Suprapubic skin (tissue), 3 donors: ENCODE data around the gene PXDC1.

Source experiments
- EP300 ChIP-seq: sonication (generic); formaldehyde crosslinking; IDR thresholded peaks from one replicate; pipeline ENCODE4 v1.6.1; 2017; ENCODE audit warnings: antibody characterized with exemption
- POLR2A ChIP-seq, 2 donors: fragments of 450-650 bp; IDR thresholded peaks; one replicate each; pipeline ENCODE4 v1.6.1; 2017; ENCODE audit warnings: antibody characterized with exemption in 2 of 2, mild to moderate bottlenecking in 2 of 2, moderate library complexity in 2 of 2
- TF ChIP-seq, protein P1 (sequence below), 2 donors: fragments of 200-600 bp in 1 of 2; fragments of 450-650 bp in 1 of 2; sonication (generic) in 1 of 2; IDR thresholded peaks; one replicate each; pipeline ENCODE4 v1.5.1; 2016 to 2019; ENCODE audit warnings: antibody characterized with exemption in 2 of 2, mild to moderate bottlenecking in 1 of 2, moderate library complexity in 1 of 2

DNA sequence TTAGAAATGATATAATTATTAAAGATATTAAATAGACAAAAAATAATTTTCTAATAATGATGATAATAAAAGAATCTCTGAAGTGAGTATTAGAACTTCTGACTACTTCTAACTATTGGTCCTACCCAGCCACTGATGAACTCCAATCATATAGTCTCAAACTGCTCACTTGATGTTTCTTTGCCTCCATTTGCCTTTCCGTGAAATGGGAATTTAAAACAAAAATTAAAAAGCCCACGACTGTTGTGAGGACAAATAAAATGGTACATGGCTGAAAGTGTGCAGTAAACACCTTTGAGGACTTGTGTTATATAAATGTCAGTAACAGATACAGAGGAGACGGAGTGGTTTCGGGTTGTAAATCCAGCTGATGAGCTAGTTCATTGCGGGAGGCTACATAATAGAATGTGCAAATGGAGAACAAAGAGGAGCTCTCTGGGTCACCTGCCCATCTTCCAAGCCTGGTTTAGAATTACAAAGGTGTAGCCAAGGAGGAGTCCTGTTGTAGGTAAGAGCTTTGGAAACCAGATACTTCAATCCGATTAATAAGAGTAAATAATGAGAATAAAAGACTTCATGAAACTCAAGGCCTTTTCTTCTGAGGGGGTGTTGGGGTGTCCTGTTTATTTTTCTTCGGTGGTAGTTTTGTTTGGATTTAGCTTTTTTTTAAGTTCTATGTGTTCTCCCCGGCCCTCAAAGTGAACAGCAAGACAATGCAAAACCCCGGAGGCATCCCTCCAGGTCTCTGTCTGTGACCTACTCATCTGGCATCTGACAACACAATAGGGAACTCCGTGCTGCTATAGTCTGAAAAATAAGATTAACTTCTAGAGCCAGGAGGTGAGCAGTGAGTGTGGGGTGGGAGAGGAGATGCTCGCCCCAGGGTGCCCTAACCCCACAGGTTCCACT is 4.4 kb upstream of the PXDC1 start:
- TF ChIP-seq, protein P1, sequence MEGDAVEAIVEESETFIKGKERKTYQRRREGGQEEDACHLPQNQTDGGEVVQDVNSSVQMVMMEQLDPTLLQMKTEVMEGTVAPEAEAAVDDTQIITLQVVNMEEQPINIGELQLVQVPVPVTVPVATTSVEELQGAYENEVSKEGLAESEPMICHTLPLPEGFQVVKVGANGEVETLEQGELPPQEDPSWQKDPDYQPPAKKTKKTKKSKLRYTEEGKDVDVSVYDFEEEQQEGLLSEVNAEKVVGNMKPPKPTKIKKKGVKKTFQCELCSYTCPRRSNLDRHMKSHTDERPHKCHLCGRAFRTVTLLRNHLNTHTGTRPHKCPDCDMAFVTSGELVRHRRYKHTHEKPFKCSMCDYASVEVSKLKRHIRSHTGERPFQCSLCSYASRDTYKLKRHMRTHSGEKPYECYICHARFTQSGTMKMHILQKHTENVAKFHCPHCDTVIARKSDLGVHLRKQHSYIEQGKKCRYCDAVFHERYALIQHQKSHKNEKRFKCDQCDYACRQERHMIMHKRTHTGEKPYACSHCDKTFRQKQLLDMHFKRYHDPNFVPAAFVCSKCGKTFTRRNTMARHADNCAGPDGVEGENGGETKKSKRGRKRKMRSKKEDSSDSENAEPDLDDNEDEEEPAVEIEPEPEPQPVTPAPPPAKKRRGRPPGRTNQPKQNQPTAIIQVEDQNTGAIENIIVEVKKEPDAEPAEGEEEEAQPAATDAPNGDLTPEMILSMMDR (IDR thresholded peaks at IDR 0.05), result no peak
- TF ChIP-seq POLR2A (IDR thresholded peaks at IDR 0.05) (no peak), EP300 (no peak)
